ENCODE results near the gene OR1F1. TPM values are rescaled to one million over a fixed set of nuclear protein-coding genes. Genes with fewer than 3 reads are reported as not detected.
"Not testable (repeated sequence)": the region's sequence is repeated elsewhere in the genome, so short reads cannot be mapped to it uniquely, and the experiment has no call there.

Gene OR1F1
- polyA plus RNA-seq, 5 donors = not detected

- peak; percentile 95 to 98 for DNase-seq
Observed at GRCh38 chr16:3150346-3151218, 37.4 kb upstream of the OR1F1 start.

- no peak for DNase-seq
Observed at GRCh38 chr16:3152027-3152276, 36.1 kb upstream of the OR1F1 start.

GRCh38 chr16:3152277-3152990, 35.6 kb upstream of the OR1F1 start:
- peak; percentile 82 to 90 for DNase-seq

DNA sequence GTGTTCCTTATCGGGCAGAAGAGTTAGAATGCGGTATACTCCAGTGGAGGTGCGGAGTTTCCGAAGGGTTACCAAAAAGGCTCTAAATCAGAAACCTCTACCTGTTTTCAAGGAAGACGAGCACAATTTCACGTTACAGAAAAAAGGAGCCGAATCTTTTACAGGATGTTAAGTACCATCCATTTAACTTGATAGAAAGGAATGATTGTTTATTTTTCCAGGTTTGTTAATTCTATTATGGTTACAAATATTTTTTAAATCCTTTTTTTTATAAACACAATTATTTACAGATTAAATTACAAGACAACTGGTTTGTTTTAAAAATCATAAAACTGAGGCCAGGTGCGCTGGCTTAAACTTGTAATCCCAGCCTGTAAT, 35.0 kb upstream of the OR1F1 start:
- no peak for DNase-seq

GRCh38 chr16:3155181-3155580, 32.8 kb upstream of the OR1F1 start:
- no peak for DNase-seq

DNA sequence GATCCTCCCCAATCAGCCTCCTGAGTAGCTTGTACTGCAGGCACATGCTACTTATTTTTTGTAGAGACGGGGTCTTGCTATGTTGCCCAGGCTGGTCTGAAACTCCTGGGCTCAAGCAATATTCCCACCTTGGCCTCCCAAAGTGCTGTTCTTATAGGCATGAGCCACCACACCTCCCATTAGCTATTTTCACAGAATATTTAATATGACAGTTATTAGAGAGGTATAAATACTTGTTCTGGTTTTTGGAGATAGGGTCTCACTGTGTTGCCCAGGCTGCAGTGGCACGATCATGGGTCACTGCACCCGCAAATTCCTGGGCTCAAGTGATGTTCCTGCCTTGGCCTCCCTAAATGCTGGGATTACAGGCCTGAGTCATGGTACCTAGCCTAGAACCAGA, 32.0 kb upstream of the OR1F1 start:
- no peak for DNase-seq

DNA sequence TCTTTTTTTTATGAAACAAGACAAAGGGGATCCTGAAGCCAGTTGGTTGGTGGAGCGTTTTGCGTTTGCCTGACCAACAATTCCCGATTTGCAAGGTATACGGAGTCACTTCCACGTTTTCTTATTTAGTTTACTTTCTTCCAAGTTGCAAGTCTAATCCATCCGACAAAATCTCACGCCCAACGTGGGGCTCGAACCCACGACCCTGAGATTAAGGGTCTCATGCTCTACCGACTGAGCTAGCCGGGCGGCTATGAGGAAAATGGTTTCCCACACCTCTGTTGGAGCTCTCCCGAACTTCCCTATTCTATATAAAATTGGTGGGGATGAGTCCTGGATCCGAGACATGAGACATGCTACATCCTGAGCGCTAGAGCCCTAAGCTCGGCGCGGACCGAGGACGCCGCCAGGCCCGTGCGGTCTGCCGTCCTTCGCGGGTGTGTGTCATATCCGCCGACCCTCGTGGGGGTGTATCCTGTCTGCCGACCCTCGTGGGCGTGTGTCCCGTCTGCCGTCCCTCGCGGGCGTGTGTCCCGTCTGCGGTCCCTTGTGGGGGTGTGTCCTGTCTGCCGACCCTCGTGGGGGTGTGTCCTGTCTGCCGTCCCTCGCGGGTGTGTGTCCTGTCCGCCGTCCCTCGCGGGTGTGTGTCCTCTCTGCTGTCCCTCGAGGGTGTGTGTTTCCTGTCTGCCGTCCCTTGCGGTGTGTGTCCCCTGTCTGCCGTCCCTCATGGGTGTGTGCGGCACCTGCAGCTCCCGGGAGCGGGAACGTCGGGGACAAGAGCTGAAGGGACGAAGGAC, 30.6 kb upstream of the OR1F1 start:
- DNase-seq = peak; percentile 42 to 68

DNA sequence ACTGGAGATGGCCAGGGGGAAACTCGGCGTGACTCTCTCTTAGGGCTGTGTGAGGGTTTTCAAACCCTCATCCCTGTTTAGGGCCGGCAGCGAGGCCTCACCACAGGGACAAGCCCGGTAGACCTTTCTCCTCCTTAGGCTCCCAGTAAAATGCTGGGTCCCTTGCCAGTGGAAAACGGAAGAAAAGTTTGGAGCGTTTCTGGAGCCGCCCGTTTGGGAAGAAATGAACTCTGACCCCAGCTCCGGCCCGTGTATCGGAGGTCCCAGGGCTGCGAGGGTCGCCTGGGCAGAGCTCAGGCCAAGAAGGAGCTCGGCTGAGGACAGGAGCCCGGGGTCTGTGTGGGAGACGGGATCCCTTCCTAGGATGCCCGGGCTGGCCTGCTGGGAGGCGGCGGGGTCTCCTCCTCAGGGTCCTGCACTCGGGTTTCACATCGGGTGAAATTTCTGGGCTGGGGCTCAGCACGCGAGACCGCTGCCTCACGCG, 29.9 kb upstream of the OR1F1 start:
- peak in 1 of 2 donors; percentile 29 for DNase-seq

DNA sequence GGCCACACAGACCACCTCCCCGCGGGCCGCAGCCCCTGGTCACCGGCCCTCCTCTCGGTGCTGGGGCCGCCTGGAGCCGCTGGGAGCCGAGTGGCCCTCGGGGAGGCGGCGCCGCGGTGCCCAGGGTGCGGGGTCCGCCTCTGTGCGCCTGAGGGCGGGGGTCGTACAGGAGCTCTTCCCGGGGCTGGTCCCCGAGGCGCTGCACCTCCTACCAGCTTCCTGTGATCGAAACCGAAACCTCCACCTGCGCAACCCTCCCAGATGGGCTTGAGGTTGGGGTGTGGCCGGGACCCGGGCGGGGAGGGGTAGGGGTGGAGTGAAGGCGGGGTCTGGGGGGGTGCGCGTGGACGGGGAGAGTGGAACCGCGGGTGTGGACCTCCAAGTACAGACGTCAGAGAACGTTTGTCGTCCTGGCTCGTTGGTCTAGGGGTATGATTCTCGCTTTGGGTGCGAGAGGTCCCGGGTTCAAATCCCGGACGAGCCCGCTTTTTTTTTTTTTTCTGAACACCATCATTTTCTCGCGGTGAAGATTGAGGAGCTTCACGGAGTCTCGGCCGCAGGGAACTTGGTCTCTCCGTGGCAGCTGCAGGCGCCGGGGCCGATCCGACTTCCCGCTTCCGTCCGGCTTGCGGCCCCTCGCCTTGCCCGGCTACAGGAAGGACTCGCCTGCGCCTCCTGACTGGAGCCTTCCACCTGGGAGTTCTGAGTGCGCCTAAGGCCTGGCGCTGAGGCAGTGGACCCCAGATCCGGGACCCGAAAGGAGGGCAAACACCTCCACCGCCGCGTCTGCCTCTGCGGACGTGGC, 29.3 kb upstream of the OR1F1 start:
- peak; percentile 68 for DNase-seq

DNA sequence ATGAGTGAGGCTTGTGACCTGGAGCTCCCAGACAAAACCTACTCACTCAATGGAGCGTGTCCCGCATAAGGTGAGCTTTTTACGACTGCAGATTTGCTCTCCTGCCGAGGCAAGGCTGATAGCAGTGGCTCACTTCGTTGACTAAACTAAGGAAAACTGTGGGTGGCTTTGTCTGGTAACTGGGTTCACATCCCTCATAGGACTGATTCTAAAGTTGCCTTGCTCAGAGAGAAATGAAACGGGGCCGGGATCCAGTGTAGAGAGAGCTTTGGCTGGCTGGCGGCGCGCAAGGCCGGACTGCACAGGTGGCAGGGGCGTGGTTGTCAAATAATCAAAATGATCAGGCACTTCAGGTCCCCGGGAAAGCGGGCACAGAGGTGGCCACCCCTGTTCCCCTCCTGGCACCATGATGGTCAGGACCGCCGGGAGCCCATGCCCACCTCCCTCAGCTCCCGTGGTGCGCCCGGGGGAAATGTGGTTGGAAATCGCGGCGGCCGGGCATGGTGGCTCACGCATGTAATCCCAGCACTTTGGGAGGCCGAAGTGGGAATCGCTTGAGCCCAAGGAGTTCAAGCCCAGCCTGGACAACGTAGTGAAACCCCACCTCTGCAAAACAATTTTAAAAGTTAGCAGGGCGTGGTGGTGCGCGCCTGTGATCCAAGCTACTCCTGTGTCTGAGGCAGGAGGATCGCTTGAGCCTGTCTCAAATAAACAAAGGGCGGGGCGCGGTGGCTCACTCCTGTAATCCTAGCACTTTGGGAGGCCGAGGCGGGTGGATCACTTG, 26.6 kb upstream of the OR1F1 start:
- DNase-seq = no peak

GRCh38 chr16:3164121-3164991, 23.6 kb upstream of the OR1F1 start:
- no peak for DNase-seq

GRCh38 chr16:3165111-3165822, 22.7 kb upstream of the OR1F1 start:
- DNase-seq = no peak

DNA sequence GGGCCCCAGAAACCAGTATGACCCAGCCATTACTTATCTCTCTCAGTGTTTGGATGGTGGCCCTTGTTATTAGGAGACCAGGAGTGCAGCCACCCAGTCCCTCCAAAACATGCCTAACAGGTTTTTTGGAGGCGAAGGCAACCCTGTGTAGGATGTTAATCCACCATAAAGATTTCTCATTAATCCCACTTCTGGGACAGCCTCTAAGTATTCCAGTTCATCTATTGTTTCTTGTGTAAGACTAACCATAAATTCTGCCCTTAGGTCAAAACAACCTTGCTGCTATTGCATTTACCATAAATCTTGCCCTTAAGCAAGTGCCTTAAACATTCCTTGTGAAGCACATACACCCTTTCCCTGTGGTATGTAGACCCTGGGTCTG, 21.5 kb upstream of the OR1F1 start:
- DNase-seq = no peak

DNA sequence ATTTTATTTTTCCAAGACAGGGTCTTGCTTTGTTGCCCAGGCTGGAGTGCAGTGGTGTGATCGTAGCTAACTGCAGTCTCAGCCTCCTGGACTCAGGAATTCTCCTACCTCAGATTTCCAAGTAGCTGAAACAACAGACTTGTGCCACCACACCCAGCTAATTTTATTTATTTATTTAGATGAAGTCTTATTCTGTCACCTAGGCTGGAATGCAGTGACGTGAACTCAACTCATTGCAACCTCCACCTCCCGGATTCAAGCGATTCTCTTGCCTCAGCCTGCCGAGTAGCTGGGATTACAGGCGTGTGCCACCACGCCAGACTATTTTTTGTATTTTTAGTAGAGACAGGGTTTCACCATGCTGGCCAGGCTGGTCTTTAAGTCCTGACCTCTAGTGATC, 19.3 kb upstream of the OR1F1 start:
- not testable (repeated sequence) for DNase-seq

DNA sequence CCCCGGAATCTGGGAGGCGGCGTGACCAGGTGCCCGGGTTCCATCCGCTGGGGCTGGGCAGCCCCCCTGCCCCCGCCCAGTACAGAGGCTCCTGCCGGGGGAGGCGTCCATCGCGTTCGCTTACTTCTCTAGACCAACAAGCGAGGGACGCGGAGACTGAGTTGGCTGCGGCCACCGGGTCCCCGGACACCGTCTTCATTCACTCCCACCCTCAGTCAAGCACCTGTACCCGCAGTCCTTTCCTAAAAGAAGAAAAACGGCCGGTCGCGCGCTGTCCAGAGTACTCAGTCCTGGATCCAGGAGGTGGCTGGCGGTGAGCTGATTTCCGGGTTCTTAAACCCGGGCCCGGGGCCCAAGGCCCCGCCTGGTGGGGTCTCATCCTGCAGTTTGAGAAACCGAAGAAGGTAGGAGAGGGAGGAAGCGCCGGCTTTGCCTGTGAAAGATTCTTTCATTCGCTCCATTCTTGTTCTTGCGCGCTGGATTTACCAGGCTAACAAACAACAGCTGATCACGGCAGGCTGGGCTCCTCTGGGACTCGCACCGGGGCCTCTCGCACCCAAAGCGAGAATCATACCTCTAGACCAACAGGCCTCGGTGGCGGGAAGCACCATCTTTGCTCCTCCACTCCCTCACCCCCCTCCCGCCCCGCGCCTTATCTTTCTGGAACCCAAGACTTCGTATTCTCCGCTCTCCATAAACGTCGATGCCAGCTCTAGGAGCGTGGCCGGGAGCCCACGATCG, 17.4 kb upstream of the OR1F1 start:
- no peak for DNase-seq

DNA sequence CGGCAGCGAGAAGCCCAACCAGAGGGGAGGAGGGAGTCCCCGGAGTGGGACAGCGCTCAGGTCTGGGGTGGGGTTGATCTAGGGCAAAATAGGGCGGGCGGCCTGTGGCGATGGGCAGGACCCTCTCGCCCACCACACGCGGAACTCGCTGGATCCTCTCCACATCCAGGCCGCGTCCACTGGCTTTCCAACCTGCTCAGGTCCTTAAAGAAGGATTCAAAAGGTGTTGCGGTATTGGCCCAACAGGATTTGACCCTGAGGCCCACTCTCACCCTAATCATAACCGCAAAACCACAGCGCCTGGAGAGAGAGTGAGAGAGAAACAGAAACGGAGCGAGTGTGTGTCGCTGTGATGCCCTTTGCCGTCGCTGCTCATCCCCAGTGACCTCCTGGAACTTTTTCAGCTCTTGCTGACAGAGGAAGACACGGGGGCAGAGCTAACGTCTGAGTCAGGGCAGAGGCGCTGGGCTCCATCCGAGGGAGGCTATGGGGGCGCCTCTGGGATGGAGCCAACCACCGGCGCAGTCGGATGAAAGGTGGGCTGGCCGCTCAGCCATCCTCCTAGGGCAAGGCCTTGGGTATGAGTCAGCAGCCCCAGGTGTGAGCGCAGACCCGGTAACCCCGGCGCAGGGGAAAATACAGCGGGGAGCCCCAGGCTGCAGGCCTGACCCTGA, 16.7 kb upstream of the OR1F1 start:
- DNase-seq = no peak

DNA sequence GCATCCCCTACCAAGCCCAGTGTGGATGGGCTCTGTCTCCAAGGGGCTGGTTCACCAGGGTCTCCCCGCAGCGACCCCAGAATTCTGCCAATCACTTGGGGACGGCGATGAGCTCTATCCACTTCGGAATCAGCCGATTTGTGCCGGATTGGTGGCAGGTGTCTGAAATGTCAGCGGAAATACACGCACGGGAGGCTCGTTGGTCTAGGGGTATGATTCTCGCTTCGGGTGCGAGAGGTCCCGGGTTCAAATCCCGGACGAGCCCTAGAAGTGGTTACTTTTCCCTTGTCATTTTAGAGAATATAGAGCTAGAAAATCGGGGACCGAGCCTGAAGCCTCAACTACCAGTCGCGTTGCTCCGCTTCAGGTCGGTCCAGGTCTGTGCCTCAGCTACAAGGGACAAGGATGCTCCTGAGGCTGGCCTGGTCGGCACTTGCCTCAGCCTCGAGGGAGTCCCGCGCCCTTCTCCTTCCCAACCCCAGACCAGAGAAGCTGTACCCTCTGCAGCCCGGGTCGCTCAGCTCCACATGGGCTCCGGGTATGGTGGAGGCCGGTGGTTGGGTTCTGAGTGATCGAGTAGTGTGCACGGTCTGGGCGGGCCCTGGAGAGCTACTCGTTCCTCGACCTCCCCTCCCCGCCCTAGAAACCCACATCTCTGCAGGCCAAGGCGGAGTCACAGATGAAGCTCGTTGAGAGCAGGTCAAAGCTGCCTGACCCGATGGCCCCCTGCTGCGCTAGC, 16.0 kb upstream of the OR1F1 start:
- DNase-seq = no peak

All from right lung (tissue), 5 donors.